NCI-H1417 treated with DMSO at 0.1 percent for 48 hours (cell line): ENCODE data around the gene CEP192.
"Not testable (repeated sequence)": the region's sequence is repeated elsewhere in the genome, so short reads cannot be mapped to it uniquely, and the experiment has no call there.

ENCODE experiments used
- DNase-seq: peaks from one replicate; lab custom pipeline; 2025; lab: John Stamatoyannopoulos, UW

The CEP192 gene

GRCh38 chr18:12993439-12993838 lies 2.3 kb downstream of the CEP192 start:
- DNase-seq = no peak

- no peak for DNase-seq
Observed at GRCh38 chr18:12995424-12995823, 4.3 kb downstream of the CEP192 start.

GRCh38 chr18:12995952-12996477 lies 4.9 kb downstream of the CEP192 start:
- DNase-seq = no peak

- DNase-seq = no peak
Observed at GRCh38 chr18:12996661-12997292, 5.6 kb downstream of the CEP192 start.

- DNase-seq = not testable (repeated sequence)
Observed at GRCh38 chr18:12997330-12997729, 6.2 kb downstream of the CEP192 start.

- DNase-seq = no peak
Observed at GRCh38 chr18:12998332-12999060, 7.3 kb downstream of the CEP192 start.

GRCh38 chr18:13003466-13003896 lies 12.3 kb downstream of the CEP192 start:
- DNase-seq = no peak

GRCh38 chr18:13004396-13004795 lies 13.2 kb downstream of the CEP192 start:
- no peak for DNase-seq

- no peak for DNase-seq
Observed at GRCh38 chr18:13005289-13005688, 14.1 kb downstream of the CEP192 start.

GRCh38 chr18:13006531-13007247 lies 15.5 kb downstream of the CEP192 start:
- no peak for DNase-seq

GRCh38 chr18:13007248-13007560 lies 16.0 kb downstream of the CEP192 start:
- no peak for DNase-seq

- DNase-seq = no peak
Observed at GRCh38 chr18:13011719-13012118, 20.6 kb downstream of the CEP192 start.

- no peak for DNase-seq
Observed at GRCh38 chr18:13014232-13014631, 23.1 kb downstream of the CEP192 start.

GRCh38 chr18:13014818-13015217 lies 23.7 kb downstream of the CEP192 start:
- no peak for DNase-seq

- DNase-seq = no peak
Observed at GRCh38 chr18:13017247-13017875, 26.2 kb downstream of the CEP192 start.

GRCh38 chr18:13018374-13018773 lies 27.2 kb downstream of the CEP192 start:
- DNase-seq = no peak

- no peak for DNase-seq
Observed at GRCh38 chr18:13019301-13019700, 28.1 kb downstream of the CEP192 start.

GRCh38 chr18:13022644-13023043 lies 31.5 kb downstream of the CEP192 start:
- no peak for DNase-seq

GRCh38 chr18:13025233-13025632 lies 34.1 kb downstream of the CEP192 start:
- no peak for DNase-seq

GRCh38 chr18:13026583-13027270 lies 35.6 kb downstream of the CEP192 start:
- DNase-seq = no peak

GRCh38 chr18:13028869-13029268 lies 37.7 kb downstream of the CEP192 start:
- no peak for DNase-seq

- DNase-seq = no peak
Observed at GRCh38 chr18:13032173-13032572, 41.0 kb downstream of the CEP192 start.
